ENCODE data around the gene LDLRAD4. TPM values are rescaled to one million over a fixed set of nuclear protein-coding genes. Genes with fewer than 3 reads are reported as not detected.

The LDLRAD4 gene
- total RNA-seq, 6 donors from 2014 or later: 19.5 to 26.6 (median 24.4) TPM

DNA sequence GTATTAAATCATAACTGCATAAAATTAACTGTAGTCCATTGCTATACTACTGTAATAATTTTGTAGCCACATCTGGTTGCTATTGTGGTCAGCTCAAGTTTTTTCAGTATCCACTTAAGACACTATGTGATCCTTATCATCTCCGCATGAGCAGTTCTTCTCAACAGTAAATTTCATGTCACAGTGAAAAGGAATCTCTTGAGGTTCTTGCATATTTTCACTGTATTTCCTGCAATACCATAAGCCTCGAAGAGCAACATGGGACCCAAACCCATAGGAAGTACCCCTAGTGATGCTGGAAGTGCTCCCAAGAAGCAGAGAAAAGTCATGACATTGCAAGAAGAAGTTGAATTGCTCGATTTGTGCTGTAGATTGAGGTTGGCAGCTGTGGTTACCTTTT lies 86.7 kb downstream of the LDLRAD4 start:
- no peak for ATAC-seq (ENCODE audit: low FRiP score in 2 of 2)
- H3K4me1 ChIP-seq: peaks cover 0 to 7% (median 3%) of the 10 kb centered on the region in 4 donors
- no peaks in the 10 kb centered on the region for H3K9me3 ChIP-seq
- H3K27me3 ChIP-seq: no peaks in the 10 kb centered on the region
- no peak for TF ChIP-seq POLR2A (IDR thresholded peaks at IDR 0.05)
- no peak for TF ChIP-seq POLR2AphosphoS5 (IDR thresholded peaks at IDR 0.05)
- no peak for TF ChIP-seq EP300 (IDR thresholded peaks at IDR 0.05)
- TF ChIP-seq, protein P1, sequence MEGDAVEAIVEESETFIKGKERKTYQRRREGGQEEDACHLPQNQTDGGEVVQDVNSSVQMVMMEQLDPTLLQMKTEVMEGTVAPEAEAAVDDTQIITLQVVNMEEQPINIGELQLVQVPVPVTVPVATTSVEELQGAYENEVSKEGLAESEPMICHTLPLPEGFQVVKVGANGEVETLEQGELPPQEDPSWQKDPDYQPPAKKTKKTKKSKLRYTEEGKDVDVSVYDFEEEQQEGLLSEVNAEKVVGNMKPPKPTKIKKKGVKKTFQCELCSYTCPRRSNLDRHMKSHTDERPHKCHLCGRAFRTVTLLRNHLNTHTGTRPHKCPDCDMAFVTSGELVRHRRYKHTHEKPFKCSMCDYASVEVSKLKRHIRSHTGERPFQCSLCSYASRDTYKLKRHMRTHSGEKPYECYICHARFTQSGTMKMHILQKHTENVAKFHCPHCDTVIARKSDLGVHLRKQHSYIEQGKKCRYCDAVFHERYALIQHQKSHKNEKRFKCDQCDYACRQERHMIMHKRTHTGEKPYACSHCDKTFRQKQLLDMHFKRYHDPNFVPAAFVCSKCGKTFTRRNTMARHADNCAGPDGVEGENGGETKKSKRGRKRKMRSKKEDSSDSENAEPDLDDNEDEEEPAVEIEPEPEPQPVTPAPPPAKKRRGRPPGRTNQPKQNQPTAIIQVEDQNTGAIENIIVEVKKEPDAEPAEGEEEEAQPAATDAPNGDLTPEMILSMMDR (IDR thresholded peaks at IDR 0.05): no peak
- WGBS, 2 donors: 73 to 87% methylated on average over 3 of the region's 3 CpGs
- no peak for DNase-seq
- no peak overlapping the region for H3K27ac ChIP-seq
- no peaks in the 10 kb centered on the region for H3K36me3 ChIP-seq
- H3K4me3 ChIP-seq: no peak overlapping the region

DNA sequence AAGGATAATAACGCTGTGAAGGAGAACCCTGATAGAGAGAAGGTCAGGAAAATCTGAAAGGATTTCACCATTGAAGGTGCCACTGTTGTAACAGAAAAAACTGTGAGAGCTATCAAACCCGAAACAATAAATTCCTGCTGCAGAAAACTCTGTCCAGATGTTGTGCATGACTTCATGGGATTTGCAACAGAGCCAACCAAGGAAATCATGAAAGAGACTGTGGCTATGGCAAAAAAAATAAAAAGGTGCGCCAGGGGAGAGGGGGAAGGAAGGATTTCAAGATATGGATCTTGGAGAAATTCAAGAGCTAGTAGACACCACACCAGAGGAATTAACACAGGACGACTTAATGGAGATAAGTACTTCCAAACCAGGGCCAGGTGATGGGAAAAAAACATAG lies 88.0 kb downstream of the LDLRAD4 start:
- H3K27me3 ChIP-seq: no peaks in the 10 kb centered on the region
- no peak overlapping the region for H3K27ac ChIP-seq
- no peak for DNase-seq
- no peaks in the 10 kb centered on the region for H3K36me3 ChIP-seq
- WGBS, 2 donors: 81 to 86% methylated on average over 4 of the region's 4 CpGs
- TF ChIP-seq, protein P1 (IDR thresholded peaks at IDR 0.05): no peak
- no peak for TF ChIP-seq EP300 (IDR thresholded peaks at IDR 0.05)
- H3K4me3 ChIP-seq: no peak overlapping the region
- ATAC-seq (ENCODE audit: low FRiP score in 2 of 2): peak in 1 of 2 donors; percentile 57
- no peaks in the 10 kb centered on the region for H3K9me3 ChIP-seq
- H3K4me1 ChIP-seq: peaks cover 0 to 7% (median 3%) of the 10 kb centered on the region in 4 donors

DNA sequence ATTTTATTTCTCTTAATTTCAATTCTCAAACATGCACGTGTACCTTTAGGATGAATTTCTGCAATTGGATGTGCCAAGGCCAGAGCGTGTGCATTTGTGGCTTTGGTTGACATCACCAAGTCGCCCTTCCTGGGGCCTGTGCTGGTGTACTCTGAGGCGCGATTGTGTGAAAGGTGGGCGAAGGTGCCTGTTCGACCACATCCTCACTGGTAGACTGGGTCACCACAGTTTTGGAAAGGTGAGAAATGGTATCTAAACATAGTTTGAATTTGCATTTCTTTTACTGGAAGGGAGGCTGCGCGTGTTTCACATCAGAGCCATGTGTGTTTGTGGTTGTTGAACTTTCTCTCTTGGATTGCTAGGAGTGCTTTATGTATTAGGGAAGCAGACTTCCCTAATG lies 89.8 kb downstream of the LDLRAD4 start:
- no peak for TF ChIP-seq POLR2A (IDR thresholded peaks at IDR 0.05)
- H3K27me3 ChIP-seq: no peaks in the 10 kb centered on the region
- no peaks in the 10 kb centered on the region for H3K4me1 ChIP-seq
- WGBS, 2 donors: 75 to 83% methylated on average over 9 of the region's 9 CpGs
- ATAC-seq (ENCODE audit: low FRiP score in 2 of 2) (no peak), DNase-seq (no peak)
- no peaks in the 10 kb centered on the region for H3K36me3 ChIP-seq
- H3K27ac ChIP-seq: no peak overlapping the region
- H3K9me3 ChIP-seq: no peaks in the 10 kb centered on the region
- H3K4me3 ChIP-seq: no peak overlapping the region

DNA sequence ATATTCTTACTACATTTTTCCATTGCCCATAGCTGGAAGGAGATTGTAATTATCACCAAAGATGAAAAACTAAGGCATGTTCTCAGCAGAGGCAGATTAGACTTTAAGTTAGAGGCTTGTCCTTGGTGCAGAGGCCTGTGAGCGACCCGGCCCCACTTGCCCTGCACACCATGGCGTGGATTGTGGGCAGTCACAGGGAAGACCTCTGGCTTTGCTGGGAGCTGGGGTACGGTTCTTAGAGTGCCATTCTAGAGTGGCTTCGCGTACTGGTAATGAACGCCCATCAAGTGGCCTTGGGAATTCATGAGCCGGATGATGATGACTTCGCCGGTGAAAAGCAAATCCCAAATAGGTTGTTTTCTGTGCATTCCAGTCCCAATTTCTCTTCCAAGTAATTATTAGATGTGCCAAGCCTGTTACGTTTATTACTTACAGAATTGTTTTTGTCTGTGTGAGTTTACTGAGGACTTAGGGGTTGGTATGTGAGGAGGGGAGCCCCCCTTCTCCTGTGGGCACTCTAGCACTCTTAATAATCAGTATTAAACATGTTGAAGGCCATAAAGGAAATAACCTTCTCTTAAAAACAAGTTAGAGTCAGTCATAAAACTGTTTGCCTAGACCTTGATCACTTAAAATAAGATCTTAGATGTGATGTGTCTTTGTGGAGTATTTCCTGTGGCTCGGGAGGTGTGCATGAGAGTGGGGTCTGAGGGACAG lies 90.6 kb downstream of the LDLRAD4 start:
- Histone ChIP-seq H3K27ac (no peak overlapping the region), H3K9me3 (no peaks in the 10 kb centered on the region), H3K4me1 (no peaks in the 10 kb centered on the region), H3K27me3 (no peaks in the 10 kb centered on the region), H3K4me3 (no peak overlapping the region), H3K36me3 (no peaks in the 10 kb centered on the region)
- ATAC-seq (ENCODE audit: low FRiP score in 2 of 2) (no peak), DNase-seq (no peak)
- TF ChIP-seq, protein P1 (IDR thresholded peaks at IDR 0.05): no peak
- 86 to 87% methylated on average over 12 of the region's 12 CpGs for WGBS, 2 donors

DNA sequence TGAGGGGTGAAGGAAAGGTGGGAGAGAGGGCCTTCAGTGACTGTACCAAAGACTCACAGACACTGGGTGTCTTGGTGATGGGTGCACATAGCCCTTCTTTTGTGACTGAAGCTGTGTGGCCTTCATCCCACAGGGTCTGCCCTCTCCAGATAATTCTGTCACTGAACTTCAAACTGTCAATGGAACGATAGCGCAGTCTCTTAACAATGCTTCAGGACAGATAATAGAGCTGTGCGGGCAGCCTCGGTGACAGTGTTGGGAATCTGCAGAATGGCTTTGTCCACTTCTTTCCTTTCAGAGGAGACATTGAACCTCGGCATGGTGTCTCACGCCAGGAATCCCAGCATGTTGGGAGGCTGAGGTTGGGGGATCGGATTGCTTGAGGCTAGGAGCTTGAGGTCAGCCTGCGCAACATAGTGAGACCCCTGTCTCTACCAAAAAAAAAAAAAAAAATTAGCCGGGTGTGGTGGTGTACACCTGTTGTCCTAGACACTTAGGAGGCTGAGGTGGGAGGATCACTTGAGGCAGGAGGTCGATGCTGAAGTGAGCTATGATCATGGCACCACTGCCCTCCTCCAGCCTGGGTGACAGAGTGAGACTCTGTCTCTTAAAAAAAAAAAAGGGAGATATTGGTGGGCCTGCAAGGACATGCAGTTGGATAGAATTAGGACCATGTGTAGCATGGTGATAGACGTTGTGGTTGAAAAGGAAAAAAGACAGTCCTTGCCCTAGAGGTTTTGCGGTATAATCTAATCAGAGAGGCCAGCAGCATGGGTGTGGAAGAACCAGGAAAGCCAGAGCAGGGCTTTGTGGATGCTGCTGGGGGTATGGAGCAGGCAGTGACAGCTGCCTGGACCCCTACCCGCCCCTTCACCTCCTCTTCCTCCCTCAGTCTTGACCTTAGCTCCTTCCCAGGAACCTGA lies 91.4 kb downstream of the LDLRAD4 start:
- TF ChIP-seq POLR2A (IDR thresholded peaks at IDR 0.05) (no peak), POLR2AphosphoS5 (IDR thresholded peaks at IDR 0.05) (no peak), EP300 (IDR thresholded peaks at IDR 0.05) (no peak)
- TF ChIP-seq, protein P1 (IDR thresholded peaks at IDR 0.05): no peak
- H3K27me3 ChIP-seq: no peaks in the 10 kb centered on the region
- H3K9me3 ChIP-seq: no peaks in the 10 kb centered on the region
- DNase-seq (no peak), ATAC-seq (ENCODE audit: low FRiP score in 2 of 2) (peak in 1 of 2 donors; percentile 6)
- H3K4me3 ChIP-seq: no peak overlapping the region
- H3K27ac ChIP-seq: no peak overlapping the region
- no peaks in the 10 kb centered on the region for H3K36me3 ChIP-seq
- 87 to 89% methylated on average over 10 to 13 of the region's 13 CpGs for WGBS, 2 donors
- H3K4me1 ChIP-seq: no peaks in the 10 kb centered on the region

Data from upper lobe of left lung (tissue), 6 donors.